Peyer's patch (tissue), 4 donors: ENCODE results near the gene HIGD1C.

Experiments
- POLR2A ChIP-seq, 2 donors: fragments of 450-650 bp; IDR thresholded peaks; one replicate each; pipeline ENCODE4 v1.5.1; 2017; ENCODE audit warnings: antibody characterized with exemption in 2 of 2, mild to moderate bottlenecking in 2 of 2, moderate library complexity in 2 of 2
- TF ChIP-seq, protein P1 (sequence below), 6 experiments: fragments of 450-650 bp in 4 of 6; fragments of 200-600 bp in 2 of 6; sonication (generic) in 1 of 6; IDR thresholded peaks; one replicate each; pipeline ENCODE4 v1.5.1; 2017 to 2019; ENCODE audit warnings: antibody characterized with exemption in 6 of 6, mild to moderate bottlenecking in 3 of 6, moderate library complexity in 1 of 6

DNA sequence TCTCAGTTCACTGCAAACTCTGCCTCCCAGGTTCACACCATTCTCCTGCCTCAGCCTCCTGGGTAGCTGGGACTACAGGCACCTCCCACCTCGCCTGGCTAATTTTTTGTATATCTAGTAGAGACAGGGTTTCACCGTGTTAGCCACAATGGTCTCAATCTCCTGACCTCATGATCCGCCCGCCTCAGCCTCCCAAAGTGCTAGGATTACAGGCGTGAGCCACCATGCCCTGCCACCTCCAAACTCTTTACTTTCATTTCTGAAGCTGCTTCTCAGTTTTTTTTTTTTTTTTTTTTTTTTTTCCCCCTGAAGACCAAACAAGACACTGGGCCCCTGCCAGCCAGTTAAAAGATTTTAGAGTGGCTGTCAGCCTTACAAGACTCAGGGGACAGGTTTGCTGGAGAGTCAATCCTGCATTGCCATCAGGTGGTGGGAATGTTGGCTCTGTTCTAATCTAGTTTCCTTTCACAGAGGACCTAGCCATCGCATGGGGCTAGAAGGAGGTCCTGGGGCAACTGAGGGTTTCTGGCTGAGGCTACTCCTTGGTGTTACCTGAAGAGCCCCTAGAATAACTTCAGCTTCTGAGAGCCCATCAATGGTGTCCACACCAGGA lies 37.4 kb upstream of the HIGD1C start:
- TF ChIP-seq, protein P1, sequence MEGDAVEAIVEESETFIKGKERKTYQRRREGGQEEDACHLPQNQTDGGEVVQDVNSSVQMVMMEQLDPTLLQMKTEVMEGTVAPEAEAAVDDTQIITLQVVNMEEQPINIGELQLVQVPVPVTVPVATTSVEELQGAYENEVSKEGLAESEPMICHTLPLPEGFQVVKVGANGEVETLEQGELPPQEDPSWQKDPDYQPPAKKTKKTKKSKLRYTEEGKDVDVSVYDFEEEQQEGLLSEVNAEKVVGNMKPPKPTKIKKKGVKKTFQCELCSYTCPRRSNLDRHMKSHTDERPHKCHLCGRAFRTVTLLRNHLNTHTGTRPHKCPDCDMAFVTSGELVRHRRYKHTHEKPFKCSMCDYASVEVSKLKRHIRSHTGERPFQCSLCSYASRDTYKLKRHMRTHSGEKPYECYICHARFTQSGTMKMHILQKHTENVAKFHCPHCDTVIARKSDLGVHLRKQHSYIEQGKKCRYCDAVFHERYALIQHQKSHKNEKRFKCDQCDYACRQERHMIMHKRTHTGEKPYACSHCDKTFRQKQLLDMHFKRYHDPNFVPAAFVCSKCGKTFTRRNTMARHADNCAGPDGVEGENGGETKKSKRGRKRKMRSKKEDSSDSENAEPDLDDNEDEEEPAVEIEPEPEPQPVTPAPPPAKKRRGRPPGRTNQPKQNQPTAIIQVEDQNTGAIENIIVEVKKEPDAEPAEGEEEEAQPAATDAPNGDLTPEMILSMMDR (IDR thresholded peaks at IDR 0.05), result no peak
- TF ChIP-seq POLR2A (IDR thresholded peaks at IDR 0.05), result no peak
